A673 (cell line): ENCODE measurements around the gene BCL2.

Experiments used
- CTCF ChIP-seq: fragments of 300-800, 200-600 bp; sonication (generic); conservative IDR thresholded peaks from 2 replicates; pipeline ENCODE4 v1.5.1; 2017; ENCODE audit warnings: low read depth, mild to moderate bottlenecking, antibody characterized with exemption, low read length, moderate library complexity, mixed read lengths
- EZH2 ChIP-seq: fragments of 200-600 bp; sonication (generic); IDR thresholded peaks from 2 replicates; pipeline ENCODE4 v1.6.1; 2017; ENCODE audit warnings: borderline replicate concordance, low read depth, mild to moderate bottlenecking, mixed read lengths, antibody characterized with exemption, low read length; ENCODE audit not compliant: poor library complexity, severe bottlenecking

GRCh38 chr18:63253428-63254372, 65.9 kb downstream of the BCL2 start:
- no peak for TF ChIP-seq EZH2
- no peak for TF ChIP-seq CTCF
